BE2C (cell line): ENCODE measurements around the gene MELTF.

ENCODE experiments used
- DNase-seq: peaks from one replicate; pipeline ENCODE4 v3.0.0-alpha.2; 2020
- H3K27me3 ChIP-seq: fragments of 250-450 bp; sonication (Bioruptor Pico); 2 replicates; pipeline ENCODE4 v1.5.1; 2020; ENCODE audit warnings: mild to moderate bottlenecking
- H3K36me3 ChIP-seq: fragments of 250-450 bp; sonication (Bioruptor Pico); 2 replicates; pipeline ENCODE4 v1.5.1; 2020; ENCODE audit warnings: mild to moderate bottlenecking
- H3K4me1 ChIP-seq: fragments of 250-450 bp; sonication (Bioruptor Pico); 2 replicates; pipeline ENCODE4 v1.5.1; 2020
- H3K4me3 ChIP-seq: 2 replicates; pipeline ENCODE4 v1.5.1; 2011; ENCODE audit warnings: low read depth, low read length
- H3K9me3 ChIP-seq: fragments of 250-450 bp; sonication (Bioruptor Pico); 2 replicates; pipeline ENCODE4 v1.5.1; 2020
- TF ChIP-seq, protein P1 (sequence below): IDR thresholded peaks from 2 replicates; pipeline ENCODE4 v1.5.1; 2012; ENCODE audit warnings: mild to moderate bottlenecking, low read depth, low read length

Gene MELTF

GRCh38 chr3:196965112-196965803, 64.4 kb downstream of the MELTF start:
- no peaks in the 10 kb centered on the region for H3K36me3 ChIP-seq
- H3K4me1 ChIP-seq = no peaks in the 10 kb centered on the region
- TF ChIP-seq, protein P1, sequence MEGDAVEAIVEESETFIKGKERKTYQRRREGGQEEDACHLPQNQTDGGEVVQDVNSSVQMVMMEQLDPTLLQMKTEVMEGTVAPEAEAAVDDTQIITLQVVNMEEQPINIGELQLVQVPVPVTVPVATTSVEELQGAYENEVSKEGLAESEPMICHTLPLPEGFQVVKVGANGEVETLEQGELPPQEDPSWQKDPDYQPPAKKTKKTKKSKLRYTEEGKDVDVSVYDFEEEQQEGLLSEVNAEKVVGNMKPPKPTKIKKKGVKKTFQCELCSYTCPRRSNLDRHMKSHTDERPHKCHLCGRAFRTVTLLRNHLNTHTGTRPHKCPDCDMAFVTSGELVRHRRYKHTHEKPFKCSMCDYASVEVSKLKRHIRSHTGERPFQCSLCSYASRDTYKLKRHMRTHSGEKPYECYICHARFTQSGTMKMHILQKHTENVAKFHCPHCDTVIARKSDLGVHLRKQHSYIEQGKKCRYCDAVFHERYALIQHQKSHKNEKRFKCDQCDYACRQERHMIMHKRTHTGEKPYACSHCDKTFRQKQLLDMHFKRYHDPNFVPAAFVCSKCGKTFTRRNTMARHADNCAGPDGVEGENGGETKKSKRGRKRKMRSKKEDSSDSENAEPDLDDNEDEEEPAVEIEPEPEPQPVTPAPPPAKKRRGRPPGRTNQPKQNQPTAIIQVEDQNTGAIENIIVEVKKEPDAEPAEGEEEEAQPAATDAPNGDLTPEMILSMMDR = no peak
- H3K27me3 ChIP-seq = peaks cover 9% of the 10 kb centered on the region
- H3K9me3 ChIP-seq = no peaks in the 10 kb centered on the region; the same call in 1 of the 2 replicates
- no peak overlapping the region for H3K4me3 ChIP-seq
- DNase-seq = no peak

- Histone ChIP-seq H3K9me3 (no peaks in the 10 kb centered on the region), H3K27me3 (no peaks in the 10 kb centered on the region), H3K36me3 (no peaks in the 10 kb centered on the region), H3K4me3 (no peak overlapping the region), H3K4me1 (no peaks in the 10 kb centered on the region)
- no peak for DNase-seq
- TF ChIP-seq, protein P1 = no peak
Observed at GRCh38 chr3:196963631-196963953, 66.0 kb downstream of the MELTF start.

DNA sequence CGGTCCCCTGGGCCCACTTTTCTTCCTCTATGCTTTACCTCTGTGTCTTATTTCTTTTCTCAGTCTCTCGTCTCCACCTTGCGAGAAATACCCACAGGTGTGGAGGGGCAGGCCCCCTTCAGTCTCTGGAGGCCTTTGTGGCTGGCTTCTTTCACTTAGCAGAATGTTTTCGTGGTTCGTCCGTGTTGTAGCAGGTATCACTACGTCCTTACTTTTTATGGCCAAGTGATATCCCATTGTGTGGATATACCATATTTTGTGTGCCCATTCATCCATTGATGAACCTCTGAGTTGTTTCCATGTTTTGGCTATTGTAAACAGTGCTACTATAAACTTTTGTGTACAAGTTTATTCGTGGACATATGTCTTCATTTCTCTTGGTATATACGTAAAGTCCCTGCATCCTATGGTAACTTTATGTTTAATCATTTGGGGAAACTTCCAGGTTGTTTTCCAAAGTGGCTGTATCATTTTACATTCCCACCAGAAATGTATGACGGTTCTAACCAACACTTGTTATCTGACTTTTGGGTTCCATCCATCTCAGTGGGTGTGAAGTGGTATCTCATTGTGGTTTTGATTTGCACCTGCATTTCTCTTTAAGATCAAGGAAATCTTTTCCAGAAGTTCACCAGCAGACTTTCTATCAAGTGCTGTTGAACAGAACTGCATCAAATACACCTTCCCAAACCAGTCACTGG, 66.5 kb downstream of the MELTF start:
- Histone ChIP-seq H3K9me3 (no peaks in the 10 kb centered on the region), H3K27me3 (no peaks in the 10 kb centered on the region), H3K36me3 (no peaks in the 10 kb centered on the region), H3K4me1 (no peaks in the 10 kb centered on the region), H3K4me3 (no peak overlapping the region)
- TF ChIP-seq, protein P1 = no peak
- no peak for DNase-seq

- Histone ChIP-seq H3K4me1 (no peaks in the 10 kb centered on the region), H3K27me3 (no peaks in the 10 kb centered on the region), H3K4me3 (no peak overlapping the region), H3K9me3 (no peaks in the 10 kb centered on the region), H3K36me3 (no peaks in the 10 kb centered on the region)
- TF ChIP-seq, protein P1 = no peak
- no peak for DNase-seq
Observed at GRCh38 chr3:196962108-196962929, 67.3 kb downstream of the MELTF start.

DNA sequence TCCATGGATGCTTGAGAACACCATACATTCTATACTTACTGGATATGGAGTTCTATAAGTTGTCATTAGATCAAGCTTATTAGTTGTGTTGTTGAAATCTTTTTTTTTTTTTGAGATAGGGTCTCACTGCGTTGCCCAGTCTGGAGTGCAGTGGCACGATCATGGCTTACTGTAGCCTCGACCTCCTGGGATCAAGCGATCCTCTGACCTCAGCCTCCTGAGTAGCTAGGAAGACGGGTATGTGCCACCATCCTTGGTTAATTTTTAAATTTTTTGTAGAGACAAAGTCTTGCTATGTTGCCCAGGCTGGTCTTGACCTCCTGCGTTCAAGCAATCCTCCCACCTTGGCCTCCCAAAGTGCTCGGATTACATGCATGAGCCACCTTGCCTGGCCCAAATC, 74.8 kb downstream of the MELTF start:
- Histone ChIP-seq H3K4me1 (no peaks in the 10 kb centered on the region), H3K36me3 (no peaks in the 10 kb centered on the region), H3K4me3 (no peak overlapping the region), H3K9me3 (no peaks in the 10 kb centered on the region), H3K27me3 (no peaks in the 10 kb centered on the region; the same call in 1 of the 2 replicates)
- DNase-seq = no peak
- TF ChIP-seq, protein P1 = no peak
